Inflammatory macrophage treated with lipopolysaccharide for 1 hour (primary cell): ENCODE measurements around the gene WDR64.
A peak's percentile ranks its signal among the peaks of the same experiment; 100 is the strongest.

Experiments used
- DNase-seq, 2 donors: peaks; one replicate each; pipeline ENCODE4 v3.0.0-alpha.2; 2020 to 2022

The WDR64 gene

GRCh38 chr1:241846862-241847539, 194.9 kb downstream of the WDR64 start:
- no peak for DNase-seq

GRCh38 chr1:241847540-241847795, 195.4 kb downstream of the WDR64 start:
- no peak for DNase-seq

GRCh38 chr1:241847796-241848685, 196.0 kb downstream of the WDR64 start, which contains the start of gene EXO1:
EXO1 (plus strand) TSS chr1:241848204; CDS start chr1:241850426, 2,222 bp downstream.
- peak; percentile 84 to 91 for DNase-seq

GRCh38 chr1:241848686-241849344, 196.7 kb downstream of the WDR64 start:
- DNase-seq: no peak

- DNase-seq: no peak
Observed at GRCh38 chr1:241849345-241849695, 197.2 kb downstream of the WDR64 start.
